ENCODE data around the gene TNS3. TPM values are rescaled to one million over a fixed set of nuclear protein-coding genes. Genes with fewer than 3 reads are reported as not detected.

Gene TNS3
- total and polyA plus RNA-seq, 9 of the 15 experiments (the other 6 are each of a cell fraction or from before 2014, with no cell fraction given), result 0.20 TPM; not detected in 8

DNA sequence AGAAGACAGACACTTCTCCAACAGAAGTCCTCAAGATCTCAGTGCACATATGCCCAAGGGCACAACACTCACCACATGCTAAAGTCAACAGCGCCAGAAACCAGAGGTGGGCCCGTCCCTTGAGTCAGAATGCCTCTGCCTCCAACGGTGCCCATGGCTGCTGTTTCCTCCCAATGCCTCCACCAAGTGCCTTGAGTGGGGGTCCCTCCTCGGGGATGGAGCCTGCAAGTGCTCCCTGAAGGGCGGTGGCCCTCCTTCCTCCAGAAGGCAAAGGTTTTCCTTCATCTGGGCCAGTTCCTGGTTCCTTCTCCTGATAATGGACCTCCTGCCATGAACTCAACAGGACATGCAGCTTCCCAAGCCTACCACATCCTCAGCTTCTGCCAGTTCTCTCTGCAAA is 58.5 kb downstream of the TNS3 start:
- WGBS (ENCODE audit: insufficient coverage, low coverage, missing lambda C conversion rate), result 0% methylated on average over 4 of the region's 5 CpGs
- no peaks in the 10 kb centered on the region for H3K4me1 ChIP-seq (replicated peaks in 1 of 2; ENCODE audit: control insufficient read depth in 2 of 2, insufficient read depth in 2 of 2, low read length in 2 of 2)
- no peaks in the 10 kb centered on the region for H3K9me1 ChIP-seq (ENCODE audit: control insufficient read depth, insufficient read depth, low read length)
- 0 out of 2 replicates have a peak, but pooled peaks cover 3% of the 10 kb centered on the region for H4K20me1 ChIP-seq (replicated peaks; ENCODE audit: control insufficient read depth, insufficient read depth, low read length)
- BruUV-seq (replicated peaks), result no TSS peak
- ChIA-PET CTCF (ENCODE audit: low intra/inter-chr PET ratio) (no interaction called here), POLR2A (no interaction called here)
- ATAC-seq (no peak), DNase-seq (ENCODE audit: extremely low read depth in 1 of 4, low spot score in 3 of 4) (no peak), FAIRE-seq (no peak)
- no peak overlapping the region for H3K4me3 ChIP-seq
- H3K4me2 ChIP-seq (ENCODE audit: insufficient read depth, low read length), result no peak overlapping the region
- H3K79me2 ChIP-seq (ENCODE audit: control insufficient read depth, insufficient read depth, low read length), result no peaks in the 10 kb centered on the region
- H3K27ac ChIP-seq (ENCODE audit: extremely low read depth, low read depth, low read length), result no peak overlapping the region
- in situ Hi-C loops (cut with MboI), result no loop called here
- H3K9ac ChIP-seq (ENCODE audit: insufficient read depth in 1 of 2, low read depth in 2 of 2, low read length in 2 of 2), result no peak overlapping the region
- TF ChIP-seq NFRKB (IDR thresholded peaks at IDR 0.05; ENCODE audit: low read depth) (no peak), NR2C2 (CRISPR knock-in tag; IDR thresholded peaks at IDR 0.05) (no peak), NR2C2 (tag; IDR thresholded peaks at IDR 0.05) (no peak), EGR1 (conservative IDR thresholded peaks at IDR 0.05) (no peak), TRIM25 (IDR thresholded peaks at IDR 0.05; ENCODE audit: borderline replicate concordance) (no peak), HDAC2 (IDR thresholded peaks at IDR 0.05) (no peak), NR4A1 (CRISPR knock-in tag; IDR thresholded peaks at IDR 0.05) (no peak), NR4A1 (tag; IDR thresholded peaks at IDR 0.05) (no peak), EWSR1 (IDR thresholded peaks at IDR 0.05; ENCODE audit: borderline replicate concordance, low read depth, partially characterized antibody) (no peak)
- TF ChIP-seq, protein P1, sequence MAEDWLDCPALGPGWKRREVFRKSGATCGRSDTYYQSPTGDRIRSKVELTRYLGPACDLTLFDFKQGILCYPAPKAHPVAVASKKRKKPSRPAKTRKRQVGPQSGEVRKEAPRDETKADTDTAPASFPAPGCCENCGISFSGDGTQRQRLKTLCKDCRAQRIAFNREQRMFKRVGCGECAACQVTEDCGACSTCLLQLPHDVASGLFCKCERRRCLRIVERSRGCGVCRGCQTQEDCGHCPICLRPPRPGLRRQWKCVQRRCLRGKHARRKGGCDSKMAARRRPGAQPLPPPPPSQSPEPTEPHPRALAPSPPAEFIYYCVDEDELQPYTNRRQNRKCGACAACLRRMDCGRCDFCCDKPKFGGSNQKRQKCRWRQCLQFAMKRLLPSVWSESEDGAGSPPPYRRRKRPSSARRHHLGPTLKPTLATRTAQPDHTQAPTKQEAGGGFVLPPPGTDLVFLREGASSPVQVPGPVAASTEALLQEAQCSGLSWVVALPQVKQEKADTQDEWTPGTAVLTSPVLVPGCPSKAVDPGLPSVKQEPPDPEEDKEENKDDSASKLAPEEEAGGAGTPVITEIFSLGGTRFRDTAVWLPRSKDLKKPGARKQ (CRISPR knock-in tag; IDR thresholded peaks at IDR 0.05), result no peak
- H3K9me3 ChIP-seq (replicated peaks; ENCODE audit: control insufficient read depth, insufficient read depth, low read depth, low read length), result no peaks in the 10 kb centered on the region
- no peak overlapping the region for H2AFZ ChIP-seq (ENCODE audit: low read depth, low read length)
- intact Hi-C loops (cut with micrococcal nuclease), result no loop called here
- H3K27me3 ChIP-seq (ENCODE audit: control insufficient read depth in 2 of 2, insufficient read depth in 2 of 2, low read length in 2 of 2), result peaks cover 6 to 56% of the 10 kb centered on the region in 2 experiments; a peak in 4 of 5 replicates
- no peaks in the 10 kb centered on the region for H3K36me3 ChIP-seq (ENCODE audit: control insufficient read depth, insufficient read depth, low read length)
